Rectal smooth muscle tissue (tissue), 1 donor: ENCODE results near the gene IFNGR2.
A peak's percentile ranks its signal among the peaks of the same experiment; 100 is the strongest.
"Not testable (repeated sequence)": the region's sequence is repeated elsewhere in the genome, so short reads cannot be mapped to it uniquely, and the experiment has no call there.

Source experiments
- H3K27ac ChIP-seq: one replicate; pipeline ENCODE4 v1.7.0; 2013; ENCODE audit warnings: low read depth, low read length, inconsistent platforms
- H3K27me3 ChIP-seq: one replicate; pipeline ENCODE4 v1.7.0; 2013; ENCODE audit warnings: low read length; ENCODE audit not compliant: control insufficient read depth, insufficient read depth
- H3K36me3 ChIP-seq: one replicate; pipeline ENCODE4 v1.7.0; 2013; ENCODE audit warnings: low read length; ENCODE audit not compliant: control insufficient read depth, insufficient read depth
- H3K4me1 ChIP-seq: one replicate; pipeline ENCODE4 v1.7.0; 2013; ENCODE audit warnings: low read length; ENCODE audit not compliant: control insufficient read depth, insufficient read depth
- H3K4me3 ChIP-seq: one replicate; pipeline ENCODE4 v1.7.0; 2013; ENCODE audit warnings: low read length
- H3K9ac ChIP-seq: one replicate; pipeline ENCODE4 v1.7.0; 2013; ENCODE audit warnings: low read length

The IFNGR2 gene

GRCh38 chr21:33433425-33434114, 30.4 kb downstream of the IFNGR2 start:
- peaks cover 4% of the 10 kb centered on the region for H3K4me1 ChIP-seq
- H3K9ac ChIP-seq: no peak overlapping the region
- H3K36me3 ChIP-seq: peaks cover 21% of the 10 kb centered on the region
- H3K27me3 ChIP-seq: no peaks in the 10 kb centered on the region
- H3K27ac ChIP-seq: peak overlapping the region; percentile 33
- H3K4me3 ChIP-seq: no peak overlapping the region

DNA sequence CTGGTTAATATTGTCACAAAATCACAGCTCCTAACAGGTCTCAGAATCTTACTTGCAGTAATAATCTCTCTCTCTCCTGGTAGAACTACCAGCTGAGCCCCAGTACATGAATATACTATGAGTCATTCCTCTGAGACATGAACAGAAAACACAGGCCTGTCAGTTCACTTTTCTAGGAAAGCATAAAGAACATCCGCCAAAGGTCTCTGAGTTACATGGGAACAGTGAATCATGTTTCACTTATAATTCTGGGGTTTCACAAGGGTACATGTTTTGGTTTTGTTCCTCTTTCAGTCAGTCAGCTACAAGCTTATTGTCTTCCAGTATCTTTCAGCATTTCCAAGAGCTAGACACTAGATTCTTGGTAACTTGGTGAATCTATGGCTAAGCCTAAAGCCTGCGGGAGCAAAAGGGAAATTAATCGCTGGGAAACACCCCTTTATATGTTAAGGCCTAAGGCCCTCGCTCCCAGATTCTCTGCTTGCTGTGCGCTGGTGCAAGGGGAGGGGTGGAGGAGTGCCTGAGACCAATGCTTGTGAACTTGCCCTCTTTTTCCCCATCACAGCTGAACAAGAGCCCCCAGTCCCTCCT, 31.7 kb downstream of the IFNGR2 start:
- Histone ChIP-seq H3K27ac (peak overlapping the region; percentile 81), H3K27me3 (no peaks in the 10 kb centered on the region), H3K36me3 (peaks cover 20% of the 10 kb centered on the region), H3K9ac (no peak overlapping the region), H3K4me3 (no peak overlapping the region), H3K4me1 (peaks cover 4% of the 10 kb centered on the region)

DNA sequence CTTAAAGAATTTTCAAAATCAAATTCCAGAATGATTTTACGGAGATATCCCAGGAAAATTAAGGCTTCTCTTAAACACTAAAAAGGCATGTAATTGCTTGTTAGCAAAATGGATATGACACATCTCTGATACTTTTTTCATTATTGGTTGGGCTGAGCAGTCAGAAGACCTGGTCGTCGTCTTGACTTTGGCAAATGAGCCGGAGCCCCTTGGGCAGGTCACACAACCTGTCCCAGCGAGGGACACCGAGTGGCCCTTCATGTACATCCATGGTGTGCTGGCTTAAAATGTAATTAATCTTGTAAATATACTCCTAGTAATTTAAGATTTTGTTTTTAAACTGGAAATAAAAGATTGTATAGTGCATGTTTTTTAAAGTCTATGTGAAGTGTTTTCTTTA, 33.9 kb downstream of the IFNGR2 start:
- Histone ChIP-seq H3K27me3 (no peaks in the 10 kb centered on the region), H3K27ac (no peak overlapping the region), H3K36me3 (peaks cover 20% of the 10 kb centered on the region), H3K4me3 (no peak overlapping the region), H3K4me1 (peaks cover 6% of the 10 kb centered on the region), H3K9ac (no peak overlapping the region)

DNA sequence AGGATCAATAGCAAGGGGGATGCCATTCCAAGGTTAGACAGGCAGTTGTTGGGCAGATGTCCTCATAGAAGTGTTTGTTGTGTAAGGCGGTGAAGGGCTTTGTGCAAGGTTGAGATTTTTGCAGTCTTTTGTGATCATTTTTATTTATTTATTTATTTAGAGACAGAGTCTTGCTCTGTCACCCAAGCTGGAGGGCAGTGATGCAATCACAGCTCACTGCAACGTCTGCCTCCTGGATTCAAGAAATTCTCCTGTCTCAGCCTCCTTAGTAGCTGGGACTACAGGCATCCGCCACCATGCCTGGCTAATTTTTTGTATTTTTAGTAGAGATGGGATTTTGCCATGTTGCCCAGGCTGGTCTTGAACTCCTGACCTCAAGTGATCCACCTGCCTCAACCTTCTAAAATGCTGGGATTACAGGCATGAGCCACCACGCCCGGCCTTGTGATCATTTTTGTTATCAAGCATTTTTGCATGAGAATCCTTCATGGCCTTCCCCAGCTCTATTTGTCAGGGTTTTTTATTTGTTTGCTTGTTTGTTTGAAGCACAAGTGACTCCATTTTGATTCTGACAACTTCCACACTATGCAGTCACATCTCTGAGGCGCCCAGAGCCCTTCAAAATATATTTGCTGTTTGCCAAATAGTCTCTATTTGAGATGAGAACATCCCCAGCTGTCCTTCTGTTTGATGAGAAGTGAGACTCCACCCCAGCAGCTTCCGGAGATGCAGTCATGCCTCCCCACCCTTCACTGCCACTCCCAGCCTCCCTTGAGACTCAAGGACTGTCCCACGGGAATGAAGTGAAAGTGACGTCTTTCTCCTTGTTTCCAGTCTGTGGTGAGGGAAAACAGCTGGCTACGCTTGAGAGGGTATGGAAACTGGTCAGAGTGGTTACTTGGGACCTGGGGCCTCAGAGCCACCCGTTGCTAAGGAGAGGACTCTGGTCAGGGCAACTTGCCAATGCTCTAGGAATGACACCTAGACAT, 38.6 kb downstream of the IFNGR2 start:
- H3K27me3 ChIP-seq: no peaks in the 10 kb centered on the region
- H3K9ac ChIP-seq: no peak overlapping the region
- no peak overlapping the region for H3K4me3 ChIP-seq
- H3K27ac ChIP-seq: no peak overlapping the region
- H3K4me1 ChIP-seq: peaks cover 2% of the 10 kb centered on the region
- H3K36me3 ChIP-seq: peaks cover 2% of the 10 kb centered on the region

- Histone ChIP-seq H3K27me3 (no peaks in the 10 kb centered on the region), H3K27ac (no peak overlapping the region), H3K4me1 (peaks cover 2% of the 10 kb centered on the region), H3K36me3 (peaks cover under 1% of the 10 kb centered on the region), H3K9ac (no peak overlapping the region), H3K4me3 (no peak overlapping the region)
Measured at GRCh38 chr21:33443194-33443593, 40.0 kb downstream of the IFNGR2 start.

DNA sequence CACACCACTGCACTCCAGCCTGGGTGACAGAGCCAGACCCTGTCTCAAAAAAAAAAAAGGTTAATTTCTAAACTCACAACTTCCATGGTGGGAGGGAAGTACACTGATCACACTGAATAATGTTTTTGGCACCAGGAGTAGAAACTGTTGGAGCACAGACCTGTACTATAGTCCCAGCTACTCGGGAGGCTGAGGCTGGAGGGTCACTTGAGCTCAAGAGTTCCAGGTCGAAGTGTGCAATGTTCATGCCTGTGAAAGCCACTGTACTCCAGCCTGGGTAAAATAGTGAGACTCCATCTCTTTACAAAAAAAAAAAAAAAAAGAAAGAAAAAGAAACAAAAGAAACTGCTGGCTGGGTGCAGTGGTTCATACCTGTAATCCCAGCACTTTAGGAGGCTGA, 41.3 kb downstream of the IFNGR2 start:
- no peak overlapping the region for H3K27ac ChIP-seq

GRCh38 chr21:33446620-33447019, 43.4 kb downstream of the IFNGR2 start:
- H3K9ac ChIP-seq, H3K36me3 ChIP-seq, H3K4me1 ChIP-seq, H3K27me3 ChIP-seq, H3K27ac ChIP-seq, H3K4me3 ChIP-seq: not testable (repeated sequence)

More for the DNA sequence above, 41.3 kb downstream of the IFNGR2 start:
- Histone ChIP-seq H3K36me3 (no peaks in the 10 kb centered on the region), H3K4me1 (peaks cover 2% of the 10 kb centered on the region), H3K4me3 (no peak overlapping the region), H3K9ac (no peak overlapping the region), H3K27me3 (no peaks in the 10 kb centered on the region)

DNA sequence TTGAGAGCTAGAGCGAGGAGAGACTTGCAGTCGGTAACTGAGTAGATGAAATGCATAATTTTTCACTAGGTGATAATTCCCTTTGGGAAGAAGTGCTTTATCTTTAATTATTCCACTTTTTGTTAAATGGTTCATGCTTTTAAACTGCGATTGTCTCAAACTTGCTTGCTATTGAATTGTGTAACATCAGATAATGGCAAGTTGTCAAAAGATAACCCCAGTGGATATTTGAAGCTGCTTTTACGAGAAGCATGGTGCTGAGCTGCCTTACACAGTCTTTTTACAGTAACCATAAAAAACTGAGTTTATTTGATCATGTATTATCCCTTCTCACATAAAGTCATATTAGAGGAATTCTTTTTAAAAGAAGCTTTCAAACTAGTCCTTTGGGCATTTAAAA, 46.4 kb downstream of the IFNGR2 start:
- H3K4me1 ChIP-seq: no peaks in the 10 kb centered on the region

GRCh38 chr21:33451634-33452071, 48.4 kb downstream of the IFNGR2 start:
- H3K27me3 ChIP-seq: no peaks in the 10 kb centered on the region
- H3K27ac ChIP-seq: no peak overlapping the region
- no peaks in the 10 kb centered on the region for H3K36me3 ChIP-seq
- no peaks in the 10 kb centered on the region for H3K4me1 ChIP-seq
- no peak overlapping the region for H3K4me3 ChIP-seq
- no peak overlapping the region for H3K9ac ChIP-seq

More for the DNA sequence above, 46.4 kb downstream of the IFNGR2 start:
- no peak overlapping the region for H3K9ac ChIP-seq
- no peak overlapping the region for H3K4me3 ChIP-seq
- no peak overlapping the region for H3K27ac ChIP-seq
- H3K36me3 ChIP-seq: no peaks in the 10 kb centered on the region
- H3K27me3 ChIP-seq: no peaks in the 10 kb centered on the region

- Histone ChIP-seq H3K27ac (no peak overlapping the region), H3K9ac (no peak overlapping the region), H3K4me3 (no peak overlapping the region), H3K36me3 (no peaks in the 10 kb centered on the region), H3K4me1 (no peaks in the 10 kb centered on the region), H3K27me3 (no peaks in the 10 kb centered on the region)
Measured at GRCh38 chr21:33452362-33452761, 49.1 kb downstream of the IFNGR2 start.

DNA sequence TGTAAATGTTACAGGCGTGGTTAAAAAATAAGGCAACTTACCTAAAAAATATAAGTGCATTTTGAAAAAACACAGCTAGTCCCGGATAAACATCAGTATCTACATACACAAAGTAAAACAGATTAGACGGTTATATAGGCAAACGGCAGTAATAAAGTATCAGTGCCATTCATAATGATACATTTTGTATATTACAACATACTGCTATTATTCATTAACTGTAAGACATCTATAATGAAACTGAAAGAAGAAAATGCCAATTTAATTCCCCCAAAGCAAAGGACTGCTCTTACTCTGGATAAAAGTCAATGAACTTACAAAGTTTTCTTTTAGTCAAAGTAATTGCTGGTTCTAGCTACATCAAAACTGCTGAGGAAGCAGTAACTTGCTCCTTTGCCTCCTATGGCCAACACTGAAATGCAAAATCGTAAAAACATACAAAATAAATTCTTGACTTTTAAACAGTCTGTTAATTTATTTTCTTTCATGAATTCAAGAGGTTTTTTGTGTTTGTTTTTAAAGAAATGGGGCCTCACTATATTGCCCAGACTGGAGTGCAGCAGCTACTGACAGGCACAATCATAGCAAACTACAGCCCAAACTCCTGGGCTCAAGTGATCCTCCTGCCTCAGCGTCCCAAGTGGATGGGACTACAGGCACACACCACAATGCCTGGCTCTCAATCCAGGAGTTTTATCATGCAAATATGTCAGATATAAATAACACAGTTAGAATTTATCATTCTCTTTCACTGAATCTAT, 52.7 kb downstream of the IFNGR2 start:
- Histone ChIP-seq H3K27ac (no peak overlapping the region), H3K4me3 (no peak overlapping the region), H3K4me1 (no peaks in the 10 kb centered on the region), H3K9ac (no peak overlapping the region), H3K36me3 (peaks cover 3% of the 10 kb centered on the region), H3K27me3 (no peaks in the 10 kb centered on the region)

GRCh38 chr21:33458861-33459260, 55.6 kb downstream of the IFNGR2 start:
- Histone ChIP-seq H3K36me3 (peaks cover 6% of the 10 kb centered on the region), H3K27me3 (no peaks in the 10 kb centered on the region), H3K4me3 (no peak overlapping the region)

More at GRCh38 chr21:33458861-33459260, 55.6 kb downstream of the IFNGR2 start:
- no peak overlapping the region for H3K27ac ChIP-seq
- H3K4me1 ChIP-seq: no peaks in the 10 kb centered on the region
- no peak overlapping the region for H3K9ac ChIP-seq
